ENCODE measurements around the gene ZNF555.

Gene ZNF555

GRCh38 chr19:2827022-2827421 lies 14.3 kb upstream of the ZNF555 start:
- no peak for DNase-seq (ENCODE audit: low spot score)

- no peak for DNase-seq (ENCODE audit: low spot score)
These were observed 13.3 kb upstream of the ZNF555 start for GRCh38 chr19:2827840-2828489.

GRCh38 chr19:2834294-2834871 lies 6.9 kb upstream of the ZNF555 start:
- no peak for DNase-seq (ENCODE audit: low spot score)

- DNase-seq (ENCODE audit: low spot score), result no peak
These were observed 3.8 kb upstream of the ZNF555 start for GRCh38 chr19:2837430-2837829.

- DNase-seq (ENCODE audit: low spot score), result peak; percentile 51
These were observed 740 bp downstream of the ZNF555 start for GRCh38 chr19:2841855-2842574.

GRCh38 chr19:2845107-2845506 lies 3.8 kb downstream of the ZNF555 start:
- DNase-seq (ENCODE audit: low spot score), result no peak

GRCh38 chr19:2846180-2846894 lies 5.1 kb downstream of the ZNF555 start:
- no peak for DNase-seq (ENCODE audit: low spot score)

- no peak for DNase-seq (ENCODE audit: low spot score)
These were observed 6.2 kb downstream of the ZNF555 start for GRCh38 chr19:2847507-2847906.

- peak; percentile 18 for DNase-seq (ENCODE audit: low spot score)
These were observed 7.3 kb downstream of the ZNF555 start for GRCh38 chr19:2848616-2849015.

- DNase-seq (ENCODE audit: low spot score), result no peak
These were observed 9.1 kb downstream of the ZNF555 start for GRCh38 chr19:2850256-2850925.

GRCh38 chr19:2852598-2852997 lies 11.3 kb downstream of the ZNF555 start:
- DNase-seq (ENCODE audit: low spot score), result no peak

- no peak for DNase-seq (ENCODE audit: low spot score)
These were observed 11.8 kb downstream of the ZNF555 start for GRCh38 chr19:2853015-2853606.

- no peak for DNase-seq (ENCODE audit: low spot score)
These were observed 13.6 kb downstream of the ZNF555 start for GRCh38 chr19:2854849-2855248.

- no peak for DNase-seq (ENCODE audit: low spot score)
These were observed 15.3 kb downstream of the ZNF555 start for GRCh38 chr19:2856457-2857050.

- DNase-seq (ENCODE audit: low spot score), result no peak
These were observed 17.6 kb downstream of the ZNF555 start for GRCh38 chr19:2858864-2859263.

GRCh38 chr19:2863816-2864215 lies 22.5 kb downstream of the ZNF555 start:
- no peak for DNase-seq (ENCODE audit: low spot score)

- DNase-seq (ENCODE audit: low spot score), result no peak
These were observed 24.2 kb downstream of the ZNF555 start for GRCh38 chr19:2865334-2866100.

- no peak for DNase-seq (ENCODE audit: low spot score)
These were observed 25.3 kb downstream of the ZNF555 start for GRCh38 chr19:2866495-2867024.

- peak; percentile 46 for DNase-seq (ENCODE audit: low spot score)
These were observed 26.0 kb downstream of the ZNF555 start, which contains the start of gene ZNF556 for GRCh38 chr19:2867025-2867991. Gene ZNF556 (plus strand): TSS chr19:2867335. CDS start chr19:2867422, 87 bp downstream.
